GM12874 (cell line): ENCODE results near the gene PHF20.

Source experiments
- CTCF ChIP-seq: IDR thresholded peaks from 2 replicates; pipeline ENCODE4 v1.5.1; 2011; ENCODE audit warnings: low read depth, mild to moderate bottlenecking, control low read depth, low read length, moderate library complexity; ENCODE audit not compliant: insufficient read depth

The PHF20 gene

GRCh38 chr20:35910254-35910653, 138.4 kb downstream of the PHF20 start:
- no peak for TF ChIP-seq CTCF

GRCh38 chr20:35912881-35913280, 141.1 kb downstream of the PHF20 start:
- TF ChIP-seq CTCF, result no peak

GRCh38 chr20:35917077-35917476, 145.3 kb downstream of the PHF20 start:
- no peak for TF ChIP-seq CTCF

GRCh38 chr20:35918021-35918420, 146.2 kb downstream of the PHF20 start:
- no peak for TF ChIP-seq CTCF

GRCh38 chr20:35920523-35920922, 148.7 kb downstream of the PHF20 start:
- no peak for TF ChIP-seq CTCF

GRCh38 chr20:35929301-35929700, 157.5 kb downstream of the PHF20 start:
- TF ChIP-seq CTCF, result no peak

GRCh38 chr20:35934050-35934449, 162.2 kb downstream of the PHF20 start:
- no peak for TF ChIP-seq CTCF

GRCh38 chr20:35939264-35939663, 167.4 kb downstream of the PHF20 start:
- no peak for TF ChIP-seq CTCF
